Osteoblast (primary cell): ENCODE results near the gene DVL1. TPM values are rescaled to one million over a fixed set of nuclear protein-coding genes. Genes with fewer than 3 reads are reported as not detected.

ENCODE experiments used
- DNase-seq: peaks from one replicate; pipeline ENCODE4 v3.0.0; 2011; ENCODE audit warnings: low spot score, mixed read lengths; ENCODE audit not compliant: insufficient read length; ENCODE audit errors: missing footprints
- H2AFZ ChIP-seq: 2 replicates; pipeline ENCODE4 v1.6.0; 2011; ENCODE audit warnings: mild to moderate bottlenecking, low read length
- H3K27ac ChIP-seq: 2 replicates; pipeline ENCODE4 v1.5.1; 2011; ENCODE audit warnings: mild to moderate bottlenecking, low read depth, low read length, moderate library complexity
- H3K27me3 ChIP-seq: 2 replicates; pipeline ENCODE4 v1.6.0; 2012; ENCODE audit warnings: mild to moderate bottlenecking, control low read depth, inconsistent platforms, low read length, moderate library complexity; ENCODE audit not compliant: insufficient read depth
- H3K36me3 ChIP-seq: 2 replicates; pipeline ENCODE4 v1.5.1; 2011; ENCODE audit warnings: mild to moderate bottlenecking, low read length, control low read depth, moderate library complexity; ENCODE audit not compliant: insufficient read depth
- H3K4me1 ChIP-seq: 2 replicates; pipeline ENCODE4 v1.5.1; 2011; ENCODE audit warnings: mild to moderate bottlenecking, low read length, control low read depth, moderate library complexity; ENCODE audit not compliant: insufficient read depth
- H3K4me2 ChIP-seq: 2 replicates; pipeline ENCODE4 v1.6.0; 2011; ENCODE audit warnings: mild to moderate bottlenecking, low read length; ENCODE audit not compliant: insufficient read depth
- H3K4me3 ChIP-seq: fragments of 200-600 bp; sonication (generic); 3 replicates; pipeline ENCODE4 v1.5.1; 2012; ENCODE audit warnings: mild to moderate bottlenecking, low read length, inconsistent platforms; ENCODE audit not compliant: insufficient read depth
- H3K79me2 ChIP-seq: 2 replicates; pipeline ENCODE4 v1.6.0; 2012; ENCODE audit warnings: mild to moderate bottlenecking, low read length, control low read depth, inconsistent platforms; ENCODE audit not compliant: insufficient read depth
- H3K9me3 ChIP-seq: 2 replicates; pipeline ENCODE4 v1.5.1; 2011; ENCODE audit warnings: low read depth, low read length, control low read depth
- H4K20me1 ChIP-seq: 2 replicates; pipeline ENCODE4 v1.6.0; 2012; ENCODE audit warnings: mild to moderate bottlenecking, low read length, control low read depth; ENCODE audit not compliant: insufficient read depth
- total RNA-seq: library from RNA; depleted of rRNA; stranded (reverse); fragments of >200 nt; gene quantifications from 2 replicates; pipeline ENCODE4 v1.2.3, GENCODE V29; 2012
- TF ChIP-seq, protein P1 (sequence below): IDR thresholded peaks from 2 replicates; pipeline ENCODE4 v1.5.1; 2011; ENCODE audit warnings: mild to moderate bottlenecking, low read depth, low read length, moderate library complexity; ENCODE audit errors: extremely low read depth

The DVL1 gene
- total RNA-seq, 1 donor, result 73.5 TPM

DNA sequence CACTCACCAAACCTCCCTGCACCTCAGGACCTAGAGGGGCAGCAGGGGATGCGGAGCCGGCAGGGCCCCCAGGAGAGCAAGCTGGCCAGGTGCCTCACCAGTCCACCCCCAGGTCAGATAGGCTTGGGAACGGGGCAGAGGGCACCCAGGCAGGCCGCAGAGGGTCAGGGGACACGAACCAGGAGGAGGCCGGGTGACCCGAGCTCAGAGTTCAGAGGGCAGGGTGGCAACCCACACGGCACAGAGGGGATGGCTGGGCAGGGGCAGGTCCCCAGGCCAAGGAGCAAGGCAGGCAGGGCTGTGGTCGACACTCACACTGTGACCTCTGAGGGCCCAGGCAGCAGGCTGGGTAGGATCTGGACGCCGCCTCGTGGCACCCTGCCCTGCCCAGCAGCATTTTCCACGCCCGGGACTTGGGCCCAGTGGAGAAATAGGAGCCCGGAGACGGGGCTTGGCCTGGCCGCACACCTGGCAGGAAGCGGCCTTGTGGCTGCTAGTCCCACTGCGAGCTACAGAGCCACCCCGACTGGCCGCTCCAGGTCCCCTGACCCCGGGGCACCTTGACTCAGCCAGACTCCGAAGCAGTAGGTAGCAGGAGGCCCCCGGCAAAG is 5.3 kb downstream of the DVL1 start:
- Histone ChIP-seq H3K36me3 (peaks cover 21% of the 10 kb centered on the region), H3K4me3 (no peak overlapping the region), H4K20me1 (peaks cover 69% of the 10 kb centered on the region), H3K27me3 (no peaks in the 10 kb centered on the region), H3K27ac (peak overlapping the region; percentile 56), H3K4me1 (peaks cover 35% of the 10 kb centered on the region), H3K4me2 (no peak overlapping the region), H2AFZ (no peak overlapping the region), H3K79me2 (peaks cover 87% of the 10 kb centered on the region), H3K9me3 (no peaks in the 10 kb centered on the region)
- TF ChIP-seq, protein P1, sequence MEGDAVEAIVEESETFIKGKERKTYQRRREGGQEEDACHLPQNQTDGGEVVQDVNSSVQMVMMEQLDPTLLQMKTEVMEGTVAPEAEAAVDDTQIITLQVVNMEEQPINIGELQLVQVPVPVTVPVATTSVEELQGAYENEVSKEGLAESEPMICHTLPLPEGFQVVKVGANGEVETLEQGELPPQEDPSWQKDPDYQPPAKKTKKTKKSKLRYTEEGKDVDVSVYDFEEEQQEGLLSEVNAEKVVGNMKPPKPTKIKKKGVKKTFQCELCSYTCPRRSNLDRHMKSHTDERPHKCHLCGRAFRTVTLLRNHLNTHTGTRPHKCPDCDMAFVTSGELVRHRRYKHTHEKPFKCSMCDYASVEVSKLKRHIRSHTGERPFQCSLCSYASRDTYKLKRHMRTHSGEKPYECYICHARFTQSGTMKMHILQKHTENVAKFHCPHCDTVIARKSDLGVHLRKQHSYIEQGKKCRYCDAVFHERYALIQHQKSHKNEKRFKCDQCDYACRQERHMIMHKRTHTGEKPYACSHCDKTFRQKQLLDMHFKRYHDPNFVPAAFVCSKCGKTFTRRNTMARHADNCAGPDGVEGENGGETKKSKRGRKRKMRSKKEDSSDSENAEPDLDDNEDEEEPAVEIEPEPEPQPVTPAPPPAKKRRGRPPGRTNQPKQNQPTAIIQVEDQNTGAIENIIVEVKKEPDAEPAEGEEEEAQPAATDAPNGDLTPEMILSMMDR, result no peak
- no peak for DNase-seq

DNA sequence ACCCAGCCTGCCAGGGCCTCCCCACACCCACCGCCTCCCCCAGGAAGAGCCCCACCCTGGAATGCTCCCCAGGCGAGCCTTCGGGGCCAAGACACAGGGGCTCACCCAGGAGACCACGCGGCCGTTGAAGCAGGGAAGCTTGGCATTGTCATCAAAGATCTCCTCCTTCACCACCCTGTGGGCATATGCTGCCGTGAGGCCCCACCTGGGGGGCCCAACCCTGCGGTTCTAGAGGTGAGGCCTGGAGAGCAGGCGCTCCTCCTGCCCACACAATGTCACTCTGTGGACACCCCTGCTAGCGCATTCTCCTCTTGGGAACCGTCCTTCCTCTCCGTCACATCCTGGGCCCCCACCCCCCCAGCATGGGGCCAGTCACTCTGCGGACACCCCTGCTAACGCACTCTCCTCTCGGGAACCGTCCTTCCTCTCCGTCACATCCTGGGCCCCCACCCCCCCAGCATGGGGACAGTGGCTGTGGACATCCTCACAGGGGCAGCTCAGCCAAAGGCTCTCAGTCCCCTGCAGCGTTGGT is 6.6 kb downstream of the DVL1 start:
- H3K79me2 ChIP-seq, result peaks cover 74% of the 10 kb centered on the region
- TF ChIP-seq, protein P1, result no peak
- no peak overlapping the region for H3K4me3 ChIP-seq
- no peak overlapping the region for H3K4me2 ChIP-seq
- peaks cover 67% of the 10 kb centered on the region for H4K20me1 ChIP-seq
- H3K4me1 ChIP-seq, result peaks cover 31% of the 10 kb centered on the region
- no peak for DNase-seq
- peaks cover 28% of the 10 kb centered on the region for H3K36me3 ChIP-seq
- no peaks in the 10 kb centered on the region for H3K9me3 ChIP-seq
- no peaks in the 10 kb centered on the region for H3K27me3 ChIP-seq
- H2AFZ ChIP-seq, result no peak overlapping the region
- H3K27ac ChIP-seq, result no peak overlapping the region

DNA sequence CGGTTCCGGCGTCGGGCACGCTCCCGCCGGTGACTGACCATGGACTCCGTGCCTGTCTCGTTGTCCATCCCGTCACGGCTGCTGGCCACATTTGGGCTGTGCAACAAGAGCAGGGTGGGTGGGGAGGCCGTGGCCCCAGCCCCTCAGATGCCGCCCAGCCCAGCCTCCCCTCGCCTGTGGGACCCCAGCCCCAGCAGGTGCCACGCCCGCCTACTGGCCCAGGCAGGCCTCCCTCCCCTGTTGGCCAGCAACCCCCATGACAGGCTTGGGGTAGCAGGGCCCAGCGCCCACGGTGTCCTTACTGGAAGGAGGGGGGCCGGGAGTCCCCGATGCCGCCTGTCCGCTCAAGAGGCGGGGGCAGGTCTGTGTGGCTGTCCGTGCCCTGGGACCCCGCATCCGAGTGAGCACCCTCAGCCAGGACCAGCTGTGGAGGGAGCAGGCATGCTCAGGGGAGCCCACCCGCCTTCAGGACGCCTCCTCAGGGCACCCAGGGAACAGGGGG is 7.1 kb downstream of the DVL1 start:
- Histone ChIP-seq H3K36me3 (peaks cover 32% of the 10 kb centered on the region), H2AFZ (no peak overlapping the region), H4K20me1 (peaks cover 66% of the 10 kb centered on the region), H3K27ac (no peak overlapping the region), H3K27me3 (no peaks in the 10 kb centered on the region), H3K4me2 (no peak overlapping the region), H3K4me3 (no peak overlapping the region), H3K4me1 (peaks cover 26% of the 10 kb centered on the region), H3K79me2 (peaks cover 69% of the 10 kb centered on the region), H3K9me3 (no peaks in the 10 kb centered on the region)
- DNase-seq, result no peak
- TF ChIP-seq, protein P1, result no peak

DNA sequence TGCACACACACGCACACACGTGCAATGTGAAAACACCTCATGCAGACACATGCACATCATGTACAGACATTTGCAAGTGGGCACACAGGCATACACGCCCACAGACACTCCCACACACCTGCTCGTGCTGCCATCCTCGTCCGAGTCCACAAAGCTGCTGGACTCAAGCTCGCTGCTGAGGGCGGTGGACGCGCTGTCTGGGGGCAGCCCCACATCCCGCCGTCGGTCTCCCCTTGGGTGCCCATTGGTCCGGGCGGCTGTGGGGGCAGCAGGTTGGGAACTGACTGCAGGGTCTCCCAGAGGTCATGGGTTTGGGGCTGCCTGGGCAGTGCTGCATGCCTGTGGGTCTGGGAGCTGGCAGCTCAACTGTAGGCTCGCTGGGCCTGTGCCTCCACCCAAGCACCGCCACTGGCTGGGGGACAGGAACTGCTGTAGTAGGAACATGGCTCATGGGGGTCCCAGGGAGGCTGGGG is 7.6 kb downstream of the DVL1 start:
- no peak overlapping the region for H3K4me2 ChIP-seq
- no peak for DNase-seq
- peaks cover 32% of the 10 kb centered on the region for H3K36me3 ChIP-seq

More for the DNA sequence above, 7.6 kb downstream of the DVL1 start:
- no peak overlapping the region for H3K4me3 ChIP-seq
- H2AFZ ChIP-seq, result no peak overlapping the region
- peaks cover 20% of the 10 kb centered on the region for H3K4me1 ChIP-seq
- H3K27me3 ChIP-seq, result no peaks in the 10 kb centered on the region
- H3K9me3 ChIP-seq, result no peaks in the 10 kb centered on the region
- peaks cover 61% of the 10 kb centered on the region for H4K20me1 ChIP-seq
- TF ChIP-seq, protein P1, result no peak
- peaks cover 63% of the 10 kb centered on the region for H3K79me2 ChIP-seq
- no peak overlapping the region for H3K27ac ChIP-seq
